ENCODE results near the gene KIF5A.
"Not testable (repeated sequence)": the region's sequence is repeated elsewhere in the genome, so short reads cannot be mapped to it uniquely, and the experiment has no call there.

The KIF5A gene

GRCh38 chr12:57549909-57550640 is at the start of gene KIF5A:
Gene KIF5A, plus strand, starts transcription at chr12:57550044. Its CDS starts 228 bp downstream, at chr12:57550272.
- peak; percentile 62 for DNase-seq

- DNase-seq, result no peak
These were observed 49.6 kb upstream of the KIF5A start for GRCh38 chr12:57500213-57500612.

GRCh38 chr12:57502311-57502969 is 47.4 kb upstream of the KIF5A start:
- DNase-seq, result not testable (repeated sequence)

DNA sequence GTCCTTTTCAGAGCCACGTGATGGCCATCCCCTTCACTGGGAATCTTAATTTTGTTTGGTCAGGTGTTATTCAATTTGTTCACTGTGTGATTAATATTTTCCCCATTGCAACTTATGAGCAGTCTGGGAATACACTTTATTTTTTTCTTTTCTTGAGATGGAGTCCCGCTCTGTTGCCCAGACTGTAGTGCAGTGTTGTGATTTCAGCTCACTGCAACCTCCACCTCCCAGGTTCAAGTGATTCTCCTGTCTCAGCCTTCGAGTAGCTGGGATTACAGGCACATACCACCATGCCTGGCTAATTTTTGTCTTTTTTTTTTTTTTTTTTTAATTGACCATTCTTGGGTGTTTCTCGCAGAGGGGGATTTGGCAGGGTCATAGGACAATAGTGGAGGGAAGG is 43.3 kb upstream of the KIF5A start:
- DNase-seq, result not testable (repeated sequence)

- not testable (repeated sequence) for DNase-seq
These were observed 42.0 kb upstream of the KIF5A start for GRCh38 chr12:57507796-57508195.

DNA sequence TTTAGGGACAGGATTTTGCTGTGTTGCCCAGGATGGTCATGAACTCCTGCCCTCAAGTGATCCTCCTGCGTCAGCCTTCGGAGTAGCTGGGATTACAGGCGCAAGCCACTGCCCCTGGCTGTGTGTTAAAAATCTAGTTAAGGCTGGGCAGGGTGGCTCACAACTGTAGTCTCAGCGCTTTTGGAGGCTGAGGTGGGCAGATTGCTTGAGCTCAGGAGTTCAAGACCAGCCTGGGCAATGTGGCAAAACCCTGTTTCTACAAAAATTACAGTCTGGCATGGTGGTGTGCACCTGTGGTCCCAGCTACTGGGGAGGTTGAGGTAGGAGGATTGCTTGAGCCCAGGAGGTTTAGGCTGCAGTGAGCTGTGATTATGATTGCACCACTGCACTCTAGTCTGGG is 38.7 kb upstream of the KIF5A start:
- DNase-seq, result no peak

DNA sequence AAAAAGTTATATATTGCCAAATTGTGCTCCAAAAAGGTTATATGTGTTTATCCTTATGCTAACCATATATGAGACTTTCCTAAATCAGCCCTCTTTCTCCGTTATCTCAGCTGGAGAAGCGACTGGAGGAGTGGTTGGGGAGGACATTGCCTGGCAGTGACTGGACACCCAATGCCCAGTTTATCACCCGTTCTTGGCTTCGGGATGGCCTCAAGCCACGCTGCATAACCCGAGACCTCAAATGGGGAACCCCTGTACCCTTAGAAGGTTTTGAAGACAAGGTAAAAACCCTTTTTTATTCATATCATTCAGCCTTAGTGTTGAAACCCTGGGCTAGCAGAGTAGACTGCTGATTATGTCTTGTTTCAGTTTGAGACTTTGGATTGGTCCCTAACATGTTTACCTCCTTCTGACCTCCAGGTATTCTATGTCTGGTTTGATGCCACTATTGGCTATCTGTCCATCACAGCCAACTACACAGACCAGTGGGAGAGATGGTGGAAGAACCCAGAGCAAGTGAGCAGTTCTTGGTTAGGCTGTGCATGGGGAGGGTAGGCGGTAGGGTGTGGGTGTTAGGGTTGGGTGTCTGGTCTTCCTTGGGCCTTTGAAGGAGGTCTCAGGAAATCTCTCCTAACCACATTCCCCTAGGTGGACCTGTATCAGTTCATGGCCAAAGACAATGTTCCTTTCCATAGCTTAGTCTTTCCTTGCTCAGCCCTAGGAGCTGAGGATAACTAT is 38.1 kb upstream of the KIF5A start:
- no peak for DNase-seq

DNA sequence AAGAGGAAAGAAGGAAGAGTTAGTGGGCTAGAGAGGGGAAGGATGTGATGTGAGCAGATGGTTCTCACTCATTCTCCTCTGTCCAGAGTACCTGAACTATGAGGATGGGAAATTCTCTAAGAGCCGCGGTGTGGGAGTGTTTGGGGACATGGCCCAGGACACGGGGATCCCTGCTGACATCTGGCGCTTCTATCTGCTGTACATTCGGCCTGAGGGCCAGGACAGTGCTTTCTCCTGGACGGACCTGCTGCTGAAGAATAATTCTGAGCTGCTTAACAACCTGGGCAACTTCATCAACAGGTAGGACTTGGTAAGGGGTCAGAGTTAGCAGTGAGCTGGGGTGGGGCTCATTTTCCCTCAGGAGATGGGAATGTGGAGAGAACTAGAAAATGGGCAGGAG is 37.2 kb upstream of the KIF5A start:
- DNase-seq, result no peak

DNA sequence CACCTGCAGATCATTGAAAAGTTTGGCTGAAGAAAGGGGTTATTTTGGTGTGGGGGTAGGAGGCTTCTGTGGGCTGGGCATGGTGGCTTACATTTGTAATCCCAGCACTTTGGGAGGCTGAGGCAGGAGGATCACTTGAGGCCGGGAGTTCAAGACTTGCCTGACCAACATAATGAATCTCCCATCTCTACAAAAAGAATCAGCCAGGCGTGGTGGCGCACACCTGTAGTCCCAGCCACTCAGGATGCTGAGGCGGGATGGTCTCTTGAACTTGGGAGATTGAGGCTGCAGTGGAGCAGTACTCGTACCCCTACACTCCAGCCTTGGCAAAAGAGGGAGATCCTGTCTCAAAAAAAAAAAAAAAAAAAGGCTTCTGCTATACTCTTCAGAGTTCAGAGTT is 36.6 kb upstream of the KIF5A start:
- no peak for DNase-seq

- DNase-seq, result not testable (repeated sequence)
These were observed 36.2 kb upstream of the KIF5A start for GRCh38 chr12:57513677-57514076.

DNA sequence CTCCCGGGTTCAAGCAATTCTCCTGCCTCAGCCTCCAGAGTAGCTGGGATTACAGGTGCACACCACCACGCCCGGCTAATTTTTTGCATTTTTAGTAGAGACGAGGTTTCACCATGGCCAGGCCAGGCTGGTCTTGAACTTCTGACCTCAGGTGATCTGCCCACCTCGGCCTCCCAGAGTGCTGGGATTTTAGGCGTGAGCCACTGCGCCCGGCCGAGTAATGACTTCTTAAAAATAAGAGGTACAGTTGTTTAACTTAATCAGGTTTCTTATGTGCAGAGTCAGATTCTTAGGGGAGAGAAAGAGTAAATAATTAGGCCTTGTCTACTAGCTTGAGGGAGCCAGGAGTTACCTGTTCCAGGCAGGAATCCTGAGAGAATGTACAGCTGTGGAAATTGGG is 35.6 kb upstream of the KIF5A start:
- DNase-seq, result not testable (repeated sequence)

DNA sequence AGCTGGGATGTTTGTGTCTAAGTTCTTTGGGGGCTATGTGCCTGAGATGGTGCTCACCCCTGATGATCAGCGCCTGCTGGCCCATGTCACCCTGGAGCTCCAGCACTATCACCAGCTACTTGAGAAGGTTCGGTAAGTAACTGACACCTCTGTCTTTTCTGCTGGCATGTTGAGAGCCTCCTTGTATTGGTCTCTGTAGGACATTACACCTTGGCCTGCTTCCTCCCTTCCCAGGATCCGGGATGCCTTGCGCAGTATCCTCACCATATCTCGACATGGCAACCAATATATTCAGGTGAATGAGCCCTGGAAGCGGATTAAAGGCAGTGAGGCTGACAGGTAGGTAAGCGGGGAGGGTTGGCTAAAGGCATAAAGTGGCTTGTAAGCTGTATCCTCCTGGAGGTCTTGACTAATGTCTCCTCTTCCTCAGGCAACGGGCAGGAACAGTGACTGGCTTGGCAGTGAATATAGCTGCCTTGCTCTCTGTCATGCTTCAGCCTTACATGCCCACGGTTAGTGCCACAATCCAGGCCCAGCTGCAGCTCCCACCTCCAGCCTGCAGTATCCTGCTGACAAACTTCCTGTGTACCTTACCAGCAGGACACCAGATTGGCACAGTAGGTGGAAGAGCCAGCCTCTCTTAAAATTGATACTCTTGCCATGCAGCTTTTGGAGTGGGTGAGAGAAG is 35.0 kb upstream of the KIF5A start:
- DNase-seq, result peak; percentile 44

- DNase-seq, result peak; percentile 59
These were observed 34.4 kb upstream of the KIF5A start for GRCh38 chr12:57515408-57515933.

DNA sequence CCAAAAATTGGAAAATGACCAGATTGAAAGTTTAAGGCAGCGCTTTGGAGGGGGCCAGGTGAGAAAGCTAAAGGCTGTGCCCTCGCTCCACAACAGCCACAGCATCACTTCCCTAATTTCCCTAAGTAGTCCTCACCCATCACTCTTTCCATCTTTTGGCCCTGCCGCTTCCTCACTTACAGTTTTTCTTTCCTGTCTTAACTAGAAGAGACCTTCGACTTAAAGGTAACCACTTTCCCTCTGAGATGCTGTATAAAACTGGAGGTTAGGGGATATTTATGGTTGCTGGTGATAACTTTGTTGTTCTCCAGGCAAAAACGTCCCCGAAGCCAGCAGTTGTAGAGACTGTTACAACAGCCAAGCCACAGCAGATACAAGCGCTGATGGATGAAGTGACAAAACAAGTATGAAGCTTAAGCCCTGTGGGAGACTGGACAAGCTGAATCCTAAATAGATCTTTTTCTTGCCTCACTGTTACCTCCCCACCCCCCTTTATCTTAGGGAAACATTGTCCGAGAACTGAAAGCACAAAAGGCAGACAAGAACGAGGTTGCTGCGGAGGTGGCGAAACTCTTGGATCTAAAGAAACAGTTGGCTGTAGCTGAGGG is 33.8 kb upstream of the KIF5A start:
- DNase-seq, result peak; percentile 59

GRCh38 chr12:57516617-57517153 is 33.2 kb upstream of the KIF5A start:
- DNase-seq, result no peak

- DNase-seq, result peak; percentile 44
These were observed 32.7 kb upstream of the KIF5A start for GRCh38 chr12:57517187-57517586.

GRCh38 chr12:57517718-57518117 is 32.1 kb upstream of the KIF5A start:
- DNase-seq, result not testable (repeated sequence)

GRCh38 chr12:57518176-57518919 is 31.5 kb upstream of the KIF5A start:
- DNase-seq, result no peak

DNA sequence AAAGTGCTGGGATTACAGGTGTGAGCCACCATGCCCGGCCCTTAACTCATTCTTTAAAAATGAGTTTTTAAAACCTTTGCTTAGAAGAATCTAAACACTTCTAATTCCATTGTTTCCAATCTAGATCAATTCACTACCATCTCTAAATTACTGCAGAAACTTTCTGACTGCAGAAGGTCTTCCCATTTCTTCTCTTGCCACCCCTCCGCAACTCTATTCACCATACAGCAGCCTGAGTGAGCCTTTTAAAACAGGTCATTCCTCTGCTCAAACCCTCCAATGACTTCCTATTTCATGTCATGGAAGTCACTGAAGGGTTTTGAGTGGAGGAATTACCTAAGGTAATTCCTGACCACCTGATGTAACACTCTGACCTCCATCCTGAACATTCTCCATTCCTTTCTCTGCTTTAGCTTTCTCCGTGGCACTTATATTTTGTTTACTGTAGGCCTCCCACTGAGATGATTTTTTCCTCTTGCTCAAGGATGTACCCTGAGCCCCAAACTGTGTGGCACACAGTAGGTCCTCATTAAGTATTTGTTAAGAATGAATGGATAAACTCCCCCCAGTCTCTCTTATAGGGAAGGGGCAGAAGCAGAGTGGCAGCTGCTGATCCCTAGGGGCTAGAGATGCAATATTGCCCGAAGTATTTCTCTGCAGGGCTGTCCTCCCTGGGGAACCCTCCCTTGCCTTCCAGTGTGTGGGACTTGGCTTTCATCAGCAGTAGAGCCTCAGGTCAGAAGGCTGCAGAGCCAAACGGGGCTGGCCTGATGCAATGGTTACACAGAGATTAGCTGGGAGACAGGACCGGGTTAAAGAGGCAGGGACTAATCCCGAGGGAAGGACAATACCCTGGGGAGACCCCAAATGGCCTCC is 30.7 kb upstream of the KIF5A start:
- DNase-seq, result peak; percentile 68

DNA sequence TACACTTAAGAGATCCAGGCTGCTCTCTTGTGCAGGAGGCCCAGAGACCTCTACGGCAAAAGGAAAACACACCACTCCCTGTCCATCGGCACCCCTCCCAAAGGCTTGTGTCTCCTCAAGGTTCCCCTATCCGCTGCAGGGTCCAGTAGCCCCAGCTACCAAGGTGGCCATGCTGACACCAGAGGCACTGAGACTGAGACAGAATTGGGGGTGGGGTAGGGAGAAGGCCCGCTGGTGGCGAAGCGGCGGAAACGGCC is 30.1 kb upstream of the KIF5A start:
- DNase-seq, result no peak

Data from OCI-M1 (cell line).